Stimulated activated CD8-positive, alpha-beta memory T cell treated with anti-CD3 and anti-CD28 coated beads, Interleukin-7, amount 100 ng/mL, for 1 hour (primary cell): ENCODE data around the gene GNLY.

Source experiments
- DNase-seq, 2 donors: peaks; one replicate each; pipeline ENCODE4 v3.0.0-alpha.2; 2020; ENCODE audit warnings: low read depth in 2 of 2

Gene GNLY

GRCh38 chr2:85744741-85745601, 50.8 kb downstream of the GNLY start:
- DNase-seq: no peak

DNA sequence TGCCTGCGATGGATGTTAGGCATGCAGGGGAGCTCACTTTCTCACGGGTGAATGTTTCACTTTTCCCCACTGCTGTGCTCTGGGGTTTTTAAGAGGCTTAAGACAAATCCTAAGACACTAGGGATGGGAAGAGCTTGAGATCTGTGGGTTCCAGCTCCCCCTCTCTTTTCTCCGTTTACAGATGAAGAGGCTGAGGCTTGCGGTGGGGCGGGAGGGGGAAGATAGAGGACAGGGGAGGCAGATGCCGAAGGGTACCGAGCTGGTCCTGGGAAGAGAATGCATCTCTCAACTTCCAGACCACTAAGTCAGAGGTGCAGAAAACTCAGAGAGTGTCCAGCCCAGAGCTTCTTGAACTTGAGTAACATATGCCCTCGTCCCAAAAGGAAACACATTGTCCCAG, 51.5 kb downstream of the GNLY start:
- no peak for DNase-seq

GRCh38 chr2:85746321-85747004, 52.3 kb downstream of the GNLY start:
- DNase-seq: no peak

- no peak for DNase-seq
Measured at GRCh38 chr2:85747441-85747840, 53.3 kb downstream of the GNLY start.

DNA sequence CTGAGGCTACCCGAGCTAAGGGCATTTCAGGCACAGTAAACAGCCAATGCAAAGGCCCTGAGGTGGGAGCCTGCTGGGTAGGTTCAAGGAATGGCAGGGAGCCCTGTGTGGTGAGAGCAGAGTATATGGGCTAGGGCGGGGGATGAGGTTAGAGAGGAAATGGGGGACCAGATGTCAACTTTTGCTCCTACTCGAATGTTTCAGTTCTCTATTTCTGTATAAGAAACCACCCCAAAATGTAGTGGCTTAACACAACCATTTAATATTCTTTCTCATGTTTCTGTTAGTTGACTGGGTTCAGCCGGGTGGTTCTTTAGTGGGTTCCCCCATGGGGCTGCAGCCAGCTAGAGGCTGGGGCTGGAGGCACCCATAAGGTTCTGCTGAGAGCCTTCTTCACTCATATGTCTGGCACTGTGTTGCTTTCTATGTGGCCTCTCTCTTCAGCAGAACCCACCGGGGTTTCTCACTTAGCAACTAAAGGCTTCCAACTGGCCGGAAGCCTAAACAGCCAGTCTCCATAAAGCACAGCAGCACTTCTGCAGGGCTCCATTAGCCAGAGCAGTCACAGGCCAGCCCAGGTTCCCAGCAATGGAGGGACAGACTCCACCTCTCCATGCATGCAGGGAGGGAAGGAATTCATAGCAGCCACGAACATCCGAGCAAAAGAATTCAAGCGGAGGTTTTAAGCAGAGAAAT, 54.0 kb downstream of the GNLY start:
- no peak for DNase-seq
